HG02571 (cell line): ENCODE data around the gene CUX1.

Source experiments
- ATAC-seq: cut with Tn5 transposase; IDR thresholded peaks from one replicate; pipeline ENCODE4 v1.9.1; 2021; ENCODE audit warnings: mild to moderate bottlenecking, moderate library complexity; ENCODE audit not compliant: unreplicated experiment

The CUX1 gene

DNA sequence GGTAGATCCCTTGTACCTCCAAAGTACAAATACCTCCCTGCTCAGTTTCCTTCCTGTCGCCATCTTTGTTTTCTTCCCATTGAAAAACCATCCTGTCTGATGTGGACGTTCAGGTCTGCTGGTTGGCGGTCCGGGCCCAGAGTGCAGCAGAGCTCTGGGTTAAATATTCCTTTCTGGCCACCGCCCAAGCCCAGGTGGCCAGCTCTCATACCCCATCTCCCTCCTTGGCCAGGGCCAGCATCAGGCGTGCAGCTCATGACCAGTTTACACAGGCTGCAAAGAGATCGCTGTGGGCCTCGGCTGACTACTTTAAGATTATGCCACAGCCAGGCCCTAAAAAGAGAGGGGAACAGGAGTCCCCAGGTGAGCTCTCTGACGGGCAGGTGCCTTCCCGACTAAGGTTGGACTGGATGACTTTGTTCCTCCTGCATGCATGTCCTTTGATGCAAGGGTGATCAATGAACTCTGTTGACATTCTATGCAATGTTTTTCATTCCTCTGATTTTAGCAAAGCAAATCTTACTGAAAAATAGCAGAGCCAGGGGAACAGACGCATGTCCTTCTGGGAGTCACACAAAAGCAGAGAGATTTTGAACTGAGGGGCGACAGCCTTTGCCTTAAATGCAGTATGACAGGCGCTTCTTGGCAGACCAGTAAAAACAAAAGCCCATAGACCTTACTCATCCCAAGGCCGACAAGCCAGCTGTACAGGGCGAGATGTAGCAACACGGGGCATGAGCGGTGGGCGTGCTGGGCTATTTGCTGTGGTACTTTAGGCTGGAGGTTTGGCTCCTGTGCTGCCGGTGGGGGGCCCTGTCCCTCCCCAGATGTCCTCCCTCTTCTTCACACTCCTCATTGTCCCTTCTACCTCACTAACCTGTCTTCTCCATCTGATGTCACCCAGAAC is 435.9 kb downstream of the CUX1 start:
- no peak for ATAC-seq

GRCh38 chr7:102253973-102254370 is 436.5 kb downstream of the CUX1 start:
- ATAC-seq = no peak

- ATAC-seq = no peak
These were observed 437.1 kb downstream of the CUX1 start for GRCh38 chr7:102254521-102254920.

DNA sequence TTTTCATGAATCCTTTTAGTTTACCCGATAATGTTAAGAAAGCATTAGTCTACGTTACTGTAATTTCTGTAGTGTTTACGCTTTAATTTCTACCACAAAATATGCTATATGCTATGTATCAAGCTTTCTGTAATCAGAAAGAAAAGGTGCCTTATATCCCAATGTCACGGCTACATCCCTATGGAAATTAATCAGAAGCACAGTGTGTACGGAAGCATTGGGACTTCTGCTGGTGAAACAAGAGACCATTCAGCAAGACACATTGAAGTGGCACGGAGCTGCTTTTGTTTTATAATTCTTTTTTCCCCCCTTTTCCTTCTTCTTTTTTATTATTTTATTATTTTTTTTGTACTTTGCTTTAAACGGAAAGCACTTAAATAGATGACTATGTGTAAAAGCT is 438.1 kb downstream of the CUX1 start:
- no peak for ATAC-seq

DNA sequence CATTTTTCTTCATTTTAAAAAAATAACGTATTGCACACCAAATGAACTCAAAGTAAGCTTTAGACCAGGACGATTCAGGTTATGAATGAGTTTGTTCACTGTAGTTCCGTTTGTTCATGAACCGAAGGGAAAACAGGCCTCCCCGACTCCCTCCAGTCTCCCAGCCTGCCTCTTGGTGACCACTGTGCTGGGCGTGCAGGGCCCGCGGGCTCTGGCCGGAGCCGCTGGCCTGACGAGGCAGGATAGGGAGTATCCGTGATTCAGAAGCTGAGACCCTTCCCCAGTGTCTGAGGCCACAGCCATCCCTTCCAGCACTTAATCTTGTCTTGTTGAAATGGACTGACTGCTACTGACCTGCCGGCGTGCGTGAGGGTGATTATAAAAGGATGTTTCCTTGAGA is 438.5 kb downstream of the CUX1 start:
- no peak for ATAC-seq

- ATAC-seq = no peak
These were observed 440.8 kb downstream of the CUX1 start for GRCh38 chr7:102258073-102258748.

- ATAC-seq = no peak
These were observed 441.3 kb downstream of the CUX1 start for GRCh38 chr7:102258749-102259107.

DNA sequence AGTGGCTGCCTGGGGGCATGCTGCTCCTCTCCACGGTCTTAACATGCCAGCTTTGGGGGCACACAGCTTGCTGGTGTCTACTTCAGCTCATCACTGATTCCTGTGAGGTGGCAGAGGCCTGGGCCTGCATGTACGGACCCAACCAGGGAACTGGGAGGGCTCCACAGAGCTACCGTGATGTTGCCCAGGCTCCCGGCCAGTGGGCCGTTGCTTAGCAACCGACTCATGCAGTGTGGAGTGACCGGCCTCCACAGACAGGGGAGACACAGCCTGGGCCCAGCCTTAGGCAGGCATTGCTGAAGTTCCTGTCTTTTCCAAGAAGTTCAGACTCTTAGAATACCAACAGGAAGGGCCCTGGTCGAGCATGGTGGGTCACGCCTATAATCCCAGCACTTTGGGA is 443.4 kb downstream of the CUX1 start:
- ATAC-seq = no peak

- no peak for ATAC-seq
These were observed 444.0 kb downstream of the CUX1 start for GRCh38 chr7:102261451-102261850.

- ATAC-seq = no peak
These were observed 445.1 kb downstream of the CUX1 start for GRCh38 chr7:102262546-102262945.

DNA sequence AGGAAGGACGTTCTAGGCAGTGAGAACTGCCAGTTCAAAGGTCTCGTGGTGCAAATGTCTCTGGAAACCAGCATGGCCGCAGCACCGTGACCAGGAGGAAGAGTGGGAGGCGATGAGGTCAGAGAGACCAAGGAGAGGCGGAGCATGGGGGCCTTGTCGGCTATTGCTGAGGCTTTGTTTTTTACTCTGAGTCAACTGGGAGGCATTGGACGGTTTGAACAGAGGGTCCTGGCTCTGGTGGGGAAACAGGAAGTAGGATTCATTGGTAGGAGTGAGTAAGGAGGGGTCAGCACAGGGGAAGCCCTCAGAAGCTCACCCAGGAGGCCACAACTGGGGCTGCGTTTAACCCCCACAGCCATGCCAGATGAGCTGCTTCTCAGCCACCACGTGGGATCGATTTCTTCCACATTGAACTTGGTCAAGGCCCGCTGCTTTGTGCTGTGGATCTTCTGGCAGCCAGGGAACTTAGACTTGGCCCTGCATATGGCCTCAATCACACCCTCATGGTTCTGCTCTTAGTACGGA is 447.0 kb downstream of the CUX1 start:
- no peak for ATAC-seq

DNA sequence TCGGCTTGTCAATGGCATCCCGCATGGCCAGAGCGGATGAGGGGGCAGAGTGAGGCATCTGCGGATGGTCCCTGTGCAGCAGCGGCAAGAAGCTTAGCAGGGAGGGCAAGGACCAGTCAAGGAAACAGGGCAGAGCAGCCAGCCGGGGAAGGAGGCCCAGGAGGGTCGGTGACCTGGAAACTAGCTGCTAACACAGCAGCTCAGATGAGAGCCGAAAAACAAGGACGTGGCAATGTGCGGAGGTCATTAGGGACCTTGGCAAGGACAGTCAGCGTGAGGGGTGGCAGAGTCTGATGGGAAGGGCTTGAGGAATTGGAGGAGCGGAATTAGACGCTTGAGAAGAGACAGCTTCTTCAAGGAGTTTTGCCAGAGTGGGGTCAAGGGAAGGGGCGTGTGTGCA is 449.1 kb downstream of the CUX1 start:
- ATAC-seq = no peak

DNA sequence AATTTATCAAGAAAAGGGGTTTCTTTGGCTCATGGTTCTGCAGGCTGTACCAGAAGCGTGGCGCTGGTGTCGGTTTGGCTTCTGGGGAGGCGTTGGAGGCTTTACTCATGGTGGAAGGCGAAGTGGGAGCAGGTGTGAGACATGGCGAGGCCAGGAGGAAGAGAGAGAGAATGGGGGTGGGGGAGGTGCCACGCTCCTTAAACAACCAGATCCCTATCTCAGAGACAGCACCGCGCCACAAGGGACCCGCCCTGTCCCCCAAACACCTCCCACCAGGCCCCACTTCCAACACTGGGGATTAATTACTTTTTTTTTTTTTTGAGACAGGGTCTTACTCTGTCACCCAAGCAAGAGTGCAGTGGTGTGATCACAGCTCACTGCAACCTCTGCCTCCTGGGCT is 451.2 kb downstream of the CUX1 start:
- no peak for ATAC-seq

GRCh38 chr7:102270178-102270887 is 452.9 kb downstream of the CUX1 start:
- no peak for ATAC-seq

- no peak for ATAC-seq
These were observed 453.9 kb downstream of the CUX1 start for GRCh38 chr7:102271158-102271798.

- ATAC-seq = no peak
These were observed 454.9 kb downstream of the CUX1 start for GRCh38 chr7:102272075-102272916.

- no peak for ATAC-seq
These were observed 455.7 kb downstream of the CUX1 start for GRCh38 chr7:102272917-102273748.

GRCh38 chr7:102273749-102274712 is 456.6 kb downstream of the CUX1 start:
- ATAC-seq = no peak
